ENCODE measurements around the gene RASA2. TPM values are rescaled to one million over a fixed set of nuclear protein-coding genes. Genes with fewer than 3 reads are reported as not detected.
A peak's percentile ranks its signal among the peaks of the same experiment; 100 is the strongest.

The RASA2 gene
- total RNA-seq, 6 donors from 2014 or later, result 11.7 to 41.5 (median 21.3) TPM

- peaks cover 0 to 7% (median 3%) of the 10 kb centered on the region in 4 donors for H3K9me3 ChIP-seq
- peaks cover 0 to 16% (median 2%) of the 10 kb centered on the region in 4 donors for H3K36me3 ChIP-seq
- no peak for TF ChIP-seq CTCF (IDR thresholded peaks at IDR 0.05)
- TF ChIP-seq POLR2AphosphoS5 (IDR thresholded peaks at IDR 0.05), result no peak
- TF ChIP-seq POLR2A (IDR thresholded peaks at IDR 0.05), result no peak
- TF ChIP-seq EP300 (IDR thresholded peaks at IDR 0.05), result no peak
- no peaks in the 10 kb centered on the region for H3K4me1 ChIP-seq
- no peak overlapping the region for H3K4me3 ChIP-seq
- 91 to 94% methylated on average over 3 of the region's 3 CpGs for WGBS, 2 donors
- ATAC-seq (ENCODE audit: low FRiP score in 2 of 2) (no peak), DNase-seq (no peak)
- no peaks in the 10 kb centered on the region for H3K27me3 ChIP-seq
- no peak overlapping the region for H3K27ac ChIP-seq
Measured at GRCh38 chr3:141546586-141546985, 59.8 kb downstream of the RASA2 start.

GRCh38 chr3:141547791-141548190 is 61.0 kb downstream of the RASA2 start:
- Histone ChIP-seq H3K27ac (no peak overlapping the region), H3K9me3 (peaks cover 0 to 7% (median 3%) of the 10 kb centered on the region in 4 donors), H3K4me3 (no peak overlapping the region), H3K27me3 (no peaks in the 10 kb centered on the region), H3K4me1 (peaks cover 0 to 7% (median 0%) of the 10 kb centered on the region in 4 donors), H3K36me3 (peaks cover 0 to 4% (median 2%) of the 10 kb centered on the region in 4 donors)
- 95 to 100% methylated on average over 2 of the region's 2 CpGs for WGBS, 2 donors
- DNase-seq, result no peak
- no peak for TF ChIP-seq POLR2A (IDR thresholded peaks at IDR 0.05)
- TF ChIP-seq POLR2AphosphoS5 (IDR thresholded peaks at IDR 0.05), result no peak
- no peak for TF ChIP-seq CTCF (IDR thresholded peaks at IDR 0.05)
- no peak for TF ChIP-seq EP300 (IDR thresholded peaks at IDR 0.05)
- no peak for ATAC-seq (ENCODE audit: low FRiP score in 2 of 2)

- no peak for DNase-seq
- Histone ChIP-seq H3K36me3 (peaks cover 0 to 7% (median 0%) of the 10 kb centered on the region in 4 donors), H3K9me3 (peaks cover 0 to 3% (median 0%) of the 10 kb centered on the region in 4 donors), H3K27me3 (no peaks in the 10 kb centered on the region), H3K27ac (no peak overlapping the region), H3K4me3 (no peak overlapping the region), H3K4me1 (peaks cover 0 to 11% (median 3%) of the 10 kb centered on the region in 4 donors)
- no peak for ATAC-seq (ENCODE audit: low FRiP score in 2 of 2)
- TF ChIP-seq POLR2AphosphoS5 (IDR thresholded peaks at IDR 0.05) (no peak), CTCF (IDR thresholded peaks at IDR 0.05) (no peak), POLR2A (IDR thresholded peaks at IDR 0.05) (no peak)
- WGBS, 2 donors, result 89 to 95% methylated on average over 2 of the region's 2 CpGs
Measured at GRCh38 chr3:141550926-141551665, 64.3 kb downstream of the RASA2 start.

- ATAC-seq (ENCODE audit: low FRiP score in 2 of 2) (no peak), DNase-seq (no peak)
- peaks cover 0 to 11% (median 3%) of the 10 kb centered on the region in 4 donors for H3K4me1 ChIP-seq
- peaks cover 0 to 3% (median 0%) of the 10 kb centered on the region in 4 donors for H3K9me3 ChIP-seq
- TF ChIP-seq POLR2AphosphoS5 (IDR thresholded peaks at IDR 0.05), result no peak
- no peak for TF ChIP-seq POLR2A (IDR thresholded peaks at IDR 0.05)
- no peak for TF ChIP-seq EP300 (IDR thresholded peaks at IDR 0.05)
- no peak for TF ChIP-seq CTCF (IDR thresholded peaks at IDR 0.05)
- no peaks in the 10 kb centered on the region for H3K27me3 ChIP-seq
- H3K36me3 ChIP-seq, result peaks cover 0 to 18% (median 5%) of the 10 kb centered on the region in 4 donors
- WGBS, 2 donors, result 71 to 75% methylated on average over 2 of the region's 2 CpGs
- H3K27ac ChIP-seq, result peak overlapping the region in 1 of 4 donors; percentile 38
- no peak overlapping the region for H3K4me3 ChIP-seq
Measured at GRCh38 chr3:141552440-141552991, 65.7 kb downstream of the RASA2 start.

All from upper lobe of left lung (tissue), 6 donors.